GM19452 (cell line): ENCODE measurements around the gene CCL18.
"Not testable (repeated sequence)": the region's sequence is repeated elsewhere in the genome, so short reads cannot be mapped to it uniquely, and the experiment has no call there.

Source experiments
- ATAC-seq: cut with Tn5 transposase; IDR thresholded peaks from one replicate; pipeline ENCODE4 v1.9.1; 2021; ENCODE audit not compliant: unreplicated experiment

CCL18 gene

DNA sequence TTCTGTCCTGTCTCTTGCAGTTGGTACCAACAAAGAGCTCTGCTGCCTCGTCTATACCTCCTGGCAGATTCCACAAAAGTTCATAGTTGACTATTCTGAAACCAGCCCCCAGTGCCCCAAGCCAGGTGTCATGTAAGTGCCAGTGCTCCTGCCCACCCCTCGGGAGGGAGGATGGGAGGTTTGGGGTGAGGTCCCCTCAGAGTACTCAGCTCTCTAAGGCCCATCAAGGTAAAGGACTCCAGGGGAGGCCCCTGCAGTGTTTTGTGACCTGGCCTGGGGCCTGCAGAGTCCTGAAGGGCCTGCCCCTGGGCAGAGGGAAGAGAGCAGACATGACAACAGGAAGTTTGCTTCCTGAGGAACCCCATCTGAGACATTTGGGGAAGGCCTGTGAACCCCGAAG is 6.4 kb downstream of the CCL18 start:
- no peak for ATAC-seq

DNA sequence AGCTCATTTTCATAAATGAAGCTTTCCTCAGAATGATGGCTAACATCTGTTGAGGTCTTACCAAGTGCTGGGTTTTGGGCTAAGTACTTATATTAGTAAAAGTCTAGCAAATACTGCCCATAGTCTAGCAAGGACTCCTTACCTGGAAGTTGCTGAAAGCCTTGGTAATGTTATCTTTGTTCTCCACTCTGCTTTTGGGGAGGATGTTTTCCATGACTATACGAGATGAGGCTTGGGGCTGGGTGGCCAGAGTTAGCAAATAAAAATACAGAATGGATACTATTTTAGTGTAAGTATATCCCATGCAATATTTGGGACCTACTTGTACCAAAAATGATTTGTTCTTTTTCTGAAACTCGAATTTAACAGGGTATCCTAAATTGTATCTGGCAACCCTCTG is 7.7 kb downstream of the CCL18 start:
- no peak for ATAC-seq

DNA sequence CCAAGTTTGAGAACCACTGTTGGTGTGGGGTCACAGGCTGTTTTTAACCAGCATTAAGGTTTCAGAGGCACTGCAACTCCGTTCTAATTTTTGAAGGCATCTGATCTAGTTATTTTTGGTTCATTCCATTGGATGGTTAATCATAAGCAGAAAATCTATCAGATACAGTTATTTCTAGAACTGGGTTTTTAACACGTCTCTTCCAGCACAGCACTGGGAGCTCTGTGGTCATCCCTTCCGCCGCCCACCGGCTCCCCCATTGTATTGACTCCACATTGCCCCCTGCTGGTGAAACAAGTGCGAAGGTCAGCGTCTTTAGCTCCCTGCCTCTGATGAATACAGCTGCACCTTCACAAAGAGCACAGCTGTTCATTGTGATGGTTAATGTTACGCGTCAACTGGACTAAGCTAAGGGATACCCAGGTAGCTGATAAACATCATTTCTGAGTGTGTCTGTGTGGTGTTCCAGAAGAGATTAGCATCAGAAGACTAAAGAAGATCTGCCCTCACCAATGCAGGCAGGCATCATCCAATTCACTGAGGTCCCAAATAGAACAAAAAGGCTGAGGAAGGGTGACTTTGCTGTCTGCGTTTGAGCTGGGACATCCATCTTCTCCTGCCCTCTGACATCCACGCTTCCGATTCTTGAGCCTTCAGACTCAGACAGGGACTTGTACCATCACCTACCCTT is 8.5 kb downstream of the CCL18 start:
- ATAC-seq, result no peak

DNA sequence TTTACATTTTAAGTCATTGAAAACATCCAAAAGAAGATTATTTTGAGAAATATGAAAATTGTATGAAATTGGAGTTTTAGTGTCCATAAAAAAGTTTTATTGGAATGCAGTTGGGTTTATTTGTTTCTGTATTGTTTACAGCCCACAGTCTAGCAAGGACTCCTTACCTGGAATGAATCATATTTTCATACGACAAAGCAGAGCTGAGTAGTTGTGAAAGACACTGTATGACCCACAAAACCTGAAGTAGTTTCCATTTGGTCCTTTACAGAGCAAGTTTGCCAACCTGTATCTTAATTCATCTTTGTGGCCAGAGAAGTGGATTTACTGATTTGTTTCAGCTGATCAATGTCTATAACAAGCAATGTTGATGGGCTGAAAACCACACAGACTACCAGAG is 10.3 kb downstream of the CCL18 start:
- no peak for ATAC-seq

DNA sequence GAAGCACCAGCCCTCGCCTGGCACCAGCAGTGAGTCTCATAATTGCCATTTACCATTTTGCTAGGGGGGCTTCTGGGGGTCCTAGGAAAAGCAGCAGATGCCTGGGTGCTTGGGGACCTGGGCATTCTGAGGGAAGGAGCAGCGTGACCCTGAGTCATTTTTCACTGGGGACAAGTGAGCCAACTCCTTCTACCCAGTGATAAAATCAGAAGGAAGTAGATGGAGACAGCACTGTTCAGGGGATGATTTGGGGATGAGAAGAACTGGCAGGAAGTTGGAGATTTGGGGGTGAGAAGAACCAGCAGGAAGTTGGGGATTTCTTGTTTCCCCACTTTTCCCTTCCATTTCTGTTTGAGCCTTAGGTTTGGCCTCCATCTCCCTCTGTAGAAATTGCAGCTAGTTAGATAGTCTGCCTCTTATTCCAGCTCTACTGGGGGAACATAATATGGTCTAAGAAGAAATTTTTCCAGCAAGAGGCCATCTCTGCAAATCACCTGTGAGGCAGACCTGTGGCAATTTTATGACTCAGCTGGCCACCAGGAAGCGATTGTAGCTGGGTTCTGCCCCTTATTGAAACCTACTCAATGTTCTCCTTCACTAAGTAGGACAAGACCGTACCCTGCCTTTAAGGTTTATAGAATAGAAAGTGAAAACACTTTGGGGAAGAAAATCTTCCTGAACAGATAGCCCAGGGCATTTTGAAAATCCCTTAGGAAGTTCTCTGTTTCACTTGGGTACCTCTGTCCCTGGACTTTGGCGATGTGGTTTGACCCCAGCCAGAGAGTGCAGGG is 17.8 kb downstream of the CCL18 start:
- ATAC-seq, result peak; percentile 34

DNA sequence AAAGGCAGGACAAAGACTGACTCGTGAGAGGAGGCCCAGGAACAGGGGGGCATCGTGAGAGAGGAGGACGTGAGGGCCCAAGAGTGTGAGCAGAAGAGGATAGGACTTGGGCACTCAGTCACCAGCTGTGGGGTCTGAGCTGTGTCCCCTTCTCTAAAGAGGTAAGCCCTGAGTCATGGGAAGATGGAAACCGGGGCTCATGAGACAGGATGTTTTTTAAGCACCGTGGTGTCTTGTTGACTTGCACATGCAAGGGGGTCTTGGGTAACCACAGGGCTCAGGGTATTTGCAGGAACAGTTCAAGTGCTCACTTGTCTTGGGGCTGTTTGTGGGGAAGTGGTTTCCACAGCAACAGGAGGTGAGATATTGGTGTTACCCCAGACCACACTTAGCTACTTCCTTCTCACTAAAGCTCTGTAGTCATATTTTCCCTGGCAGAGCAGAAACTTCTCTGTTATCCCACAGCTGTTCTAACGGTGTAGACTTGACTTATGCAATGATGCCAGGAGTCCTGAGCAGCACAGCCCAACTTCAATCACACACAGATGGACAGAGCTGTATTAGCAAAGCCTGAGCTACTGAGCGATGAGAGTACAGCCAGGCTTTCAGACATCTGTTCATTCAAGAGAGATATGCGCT is 18.5 kb downstream of the CCL18 start:
- ATAC-seq, result peak; percentile 54

DNA sequence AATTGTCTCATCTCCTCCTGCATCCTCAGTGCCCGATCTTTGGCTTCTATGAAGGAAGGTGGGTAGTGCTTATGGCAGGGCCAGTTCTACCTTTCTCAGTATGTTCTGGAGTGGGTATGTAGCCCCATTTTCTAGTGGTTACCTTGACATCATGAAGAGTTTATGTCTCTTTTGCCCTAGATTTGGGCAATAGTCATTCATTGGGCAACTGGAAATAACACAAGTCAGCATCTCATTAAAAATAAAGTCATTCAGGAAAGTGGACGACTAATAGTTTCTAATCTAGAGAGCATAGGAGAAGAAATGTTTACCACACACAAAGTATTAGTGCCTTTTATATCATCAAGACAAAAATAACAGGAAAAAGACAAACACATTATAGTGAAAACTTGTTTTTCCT is 19.6 kb downstream of the CCL18 start:
- not testable (repeated sequence) for ATAC-seq

DNA sequence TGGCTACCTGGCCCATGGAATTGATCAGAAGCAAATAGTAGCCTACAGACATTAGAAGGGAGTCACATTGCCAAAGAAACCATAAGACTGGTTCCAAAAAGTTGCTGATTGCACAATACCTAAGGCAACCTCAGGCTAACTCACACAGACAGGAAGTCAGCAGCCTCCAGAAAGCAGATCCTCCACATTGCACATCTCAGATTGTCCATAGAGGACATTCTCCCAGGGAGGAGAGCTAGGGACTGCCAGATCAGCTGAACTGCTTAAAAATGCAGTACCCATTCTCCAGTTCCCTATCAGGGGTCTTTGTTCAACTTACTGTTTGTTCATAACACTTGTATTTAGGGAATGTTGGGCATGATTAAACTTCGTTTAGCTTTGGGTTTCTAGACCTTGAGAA is 21.7 kb downstream of the CCL18 start:
- ATAC-seq, result no peak

DNA sequence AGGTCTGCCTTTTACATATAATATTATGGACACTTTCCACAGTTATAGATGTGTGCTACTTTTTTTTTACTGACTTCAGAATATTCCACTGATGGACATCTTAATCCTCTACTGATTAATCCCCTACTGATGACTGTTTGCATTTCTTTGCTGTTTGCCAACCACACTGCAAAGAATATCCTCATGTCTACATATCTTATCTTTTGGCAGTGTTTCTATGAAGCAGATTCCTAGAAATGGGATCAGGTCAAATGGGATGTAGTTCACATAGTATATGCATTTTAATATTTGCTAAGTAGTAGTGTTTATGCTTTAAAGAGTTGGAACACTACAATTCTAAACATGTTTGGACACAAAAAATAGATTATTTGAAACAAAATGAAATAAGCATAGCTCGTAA is 22.7 kb downstream of the CCL18 start:
- ATAC-seq, result no peak

DNA sequence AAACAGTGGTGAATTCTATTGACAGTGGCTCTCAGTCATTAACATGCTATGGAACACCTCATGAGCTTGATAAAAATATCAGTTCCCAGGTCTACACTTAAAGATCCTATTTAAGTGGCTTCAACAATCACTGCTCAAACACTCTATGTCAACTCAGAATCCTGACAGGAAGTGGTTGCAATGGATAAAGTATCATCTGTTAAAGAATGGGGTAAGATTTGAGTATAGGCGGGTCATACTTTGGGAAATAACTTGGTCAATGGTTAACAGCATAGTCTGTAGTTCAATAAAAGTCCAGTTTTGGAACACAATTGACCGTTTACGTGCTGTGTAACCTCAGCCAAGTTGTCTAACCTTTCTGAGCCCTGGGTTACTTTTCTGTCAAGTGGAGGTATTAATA is 23.4 kb downstream of the CCL18 start:
- ATAC-seq, result not testable (repeated sequence)

DNA sequence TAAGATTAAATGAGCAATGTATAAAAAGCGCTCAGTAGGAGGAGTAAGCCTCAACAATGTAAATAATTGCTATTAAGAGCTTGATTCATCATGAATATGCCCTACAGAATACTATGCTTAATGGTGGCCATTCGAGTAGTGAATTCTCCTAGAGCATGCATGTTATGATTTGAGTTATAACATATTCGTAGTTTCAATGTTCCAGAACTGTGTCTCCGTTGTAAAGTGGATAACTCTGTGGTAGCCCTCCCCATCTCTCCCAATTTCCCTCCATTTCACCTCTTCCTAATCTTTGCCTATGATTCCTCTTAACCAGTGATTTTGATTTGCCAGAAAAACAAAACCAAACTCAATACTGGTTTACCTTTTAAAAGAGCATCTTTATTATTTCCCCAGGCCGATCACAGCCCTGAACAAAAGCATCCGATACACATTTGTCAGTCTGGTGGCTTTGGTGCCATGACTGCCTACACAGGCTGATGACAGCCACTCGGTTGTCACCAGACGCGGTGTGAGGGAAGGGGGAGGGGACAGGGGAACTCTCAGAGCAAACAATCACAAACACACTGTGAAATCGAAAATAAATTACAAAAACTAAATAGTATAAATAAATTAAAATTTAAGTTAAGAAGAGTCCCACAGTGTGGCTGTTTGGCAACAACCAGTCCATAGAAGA is 24.0 kb downstream of the CCL18 start:
- ATAC-seq, result not testable (repeated sequence)

DNA sequence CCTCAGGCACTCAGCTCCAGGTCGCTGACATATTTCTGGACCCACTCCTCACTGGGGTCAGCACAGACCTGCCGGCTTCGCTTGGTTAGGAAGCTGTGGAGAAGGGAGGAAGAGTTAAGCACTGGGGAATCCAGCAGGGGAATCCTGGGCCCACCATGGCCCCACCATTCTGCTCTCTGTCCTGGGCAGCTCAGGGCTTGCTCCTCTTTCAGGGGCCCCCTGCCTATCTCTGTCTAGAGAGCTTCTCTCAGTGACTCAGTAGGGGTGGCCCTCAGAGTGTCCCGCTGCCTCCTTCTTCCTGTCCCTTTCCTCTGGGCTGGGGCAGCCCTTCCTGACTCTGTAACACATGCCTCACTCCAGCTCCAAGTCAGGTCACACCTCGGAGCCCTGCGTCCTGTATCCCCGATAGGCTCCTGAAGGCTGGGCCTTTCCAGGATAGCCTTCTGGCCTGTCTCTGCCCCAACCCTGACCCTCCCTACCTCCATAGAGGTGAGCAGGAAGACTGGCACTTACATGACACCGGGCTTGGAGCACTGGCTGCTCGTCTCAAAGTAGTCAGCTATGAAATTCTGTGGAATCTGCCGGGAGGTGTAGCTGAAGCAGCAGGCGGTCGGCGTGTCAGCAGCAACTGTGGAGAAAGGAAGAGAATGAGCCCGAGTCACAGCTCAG is 24.7 kb downstream of the CCL18 start:
- ATAC-seq, result no peak

DNA sequence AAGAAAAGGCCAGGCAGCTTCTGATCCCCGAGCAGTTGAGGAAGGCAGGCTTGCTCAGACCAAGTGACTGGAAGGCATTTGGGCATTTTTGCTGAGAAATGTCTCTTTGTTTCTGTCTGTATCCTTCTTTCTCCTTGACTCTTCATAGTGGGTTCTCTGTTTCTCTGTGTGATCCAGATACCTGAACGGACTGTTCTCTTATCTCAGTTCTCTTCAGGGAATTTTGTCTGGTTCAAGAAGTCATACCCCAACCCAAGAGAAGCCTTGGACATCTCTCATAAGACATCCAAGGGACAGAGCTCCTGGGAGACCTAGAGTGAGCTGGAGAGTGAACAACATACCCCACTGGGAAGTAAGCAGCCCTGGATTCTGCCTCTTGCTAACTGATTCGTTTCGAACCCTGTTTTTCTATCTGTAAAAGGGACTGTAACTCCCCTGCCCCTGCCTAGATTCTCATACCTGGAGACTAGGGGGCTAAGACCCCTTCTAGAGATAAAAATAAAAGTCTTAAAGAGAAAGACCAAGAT is 25.3 kb downstream of the CCL18 start:
- ATAC-seq, result no peak

DNA sequence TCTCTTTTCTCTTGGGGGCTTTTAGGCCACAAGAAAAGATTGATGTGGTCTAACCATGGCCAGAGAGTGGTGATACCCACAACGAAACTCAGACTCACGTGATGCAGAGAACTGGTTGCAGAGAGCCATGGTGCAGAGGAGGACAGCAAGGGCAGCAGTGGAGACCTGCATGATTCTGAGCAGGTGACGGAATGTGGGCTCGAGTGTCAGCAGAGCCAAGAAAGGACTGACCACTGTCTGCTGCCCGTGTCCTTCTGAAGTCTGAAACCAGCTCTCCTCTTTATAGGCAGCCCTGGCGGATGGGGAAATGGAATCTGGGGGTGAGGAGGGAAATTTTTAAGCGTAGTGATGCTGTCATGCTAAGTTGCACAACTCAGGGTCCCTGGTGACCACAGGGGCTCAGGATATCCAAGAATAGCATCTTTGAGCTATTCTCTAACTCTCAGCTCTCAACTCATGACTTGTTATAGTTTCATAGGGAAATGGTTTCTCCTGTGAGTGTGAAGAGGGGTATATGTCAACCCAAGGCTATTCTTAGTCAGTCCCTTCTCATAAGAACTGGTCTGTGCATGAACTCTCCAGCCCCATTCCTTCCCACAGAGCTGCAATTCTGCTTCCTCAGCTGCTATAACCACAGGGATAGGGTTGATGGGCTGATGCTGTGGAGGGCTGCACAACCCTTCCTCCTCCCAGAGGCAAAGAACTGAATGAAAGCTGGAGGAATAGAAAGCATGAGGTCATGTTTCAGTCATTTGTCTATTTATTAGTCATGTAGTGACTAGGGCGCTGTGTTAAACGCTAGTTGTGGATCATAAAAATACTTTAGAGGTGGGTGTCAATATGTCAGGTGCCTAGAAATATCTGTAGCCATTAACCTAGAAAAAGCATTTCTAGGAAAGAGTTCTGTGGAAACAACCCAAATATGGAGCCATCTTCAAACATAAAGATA is 26.1 kb downstream of the CCL18 start, which contains the start of gene CCL3:
CCL3 (minus strand) TSS at position 256 of the 949 bp plus-strand sequence; CDS start at position 171, 85 bp downstream.
- ATAC-seq, result peak; percentile 67

DNA sequence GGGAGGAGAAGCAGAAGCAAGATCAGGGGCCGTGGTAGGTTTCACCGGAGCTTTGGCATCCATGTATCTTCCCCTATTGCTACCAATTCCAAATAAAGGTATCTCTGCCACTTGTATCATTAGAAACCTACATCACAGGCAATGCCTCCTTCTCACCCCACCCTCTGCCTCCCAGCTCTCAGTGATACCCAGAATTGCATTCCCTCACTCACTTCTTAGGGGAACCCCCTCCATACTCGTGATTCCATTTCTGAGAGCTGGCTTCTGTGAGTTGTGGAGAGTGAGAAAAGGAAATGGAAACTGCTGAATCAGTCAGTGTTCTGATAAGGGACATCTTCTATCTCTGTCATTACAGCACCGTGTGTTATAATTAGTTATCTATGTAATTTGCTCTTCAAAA is 28.2 kb downstream of the CCL18 start:
- ATAC-seq, result no peak

DNA sequence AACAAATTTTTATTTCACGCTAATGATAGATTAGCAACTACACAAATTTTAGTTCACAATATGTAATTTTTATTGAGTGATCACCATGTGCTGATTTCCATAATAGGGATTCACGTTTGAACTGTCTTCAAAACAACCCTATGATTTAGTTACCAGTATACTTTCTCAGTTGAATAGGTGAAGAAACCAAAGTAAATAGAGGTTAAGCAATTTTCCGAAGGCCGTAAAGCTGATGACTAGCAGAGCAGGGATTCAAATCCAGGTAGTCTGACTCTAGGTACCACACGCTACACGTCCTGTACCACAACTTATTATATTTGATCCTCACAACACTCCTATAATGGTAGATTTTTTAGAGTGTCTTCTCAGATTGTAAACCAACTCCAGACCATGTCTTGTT is 28.6 kb downstream of the CCL18 start:
- not testable (repeated sequence) for ATAC-seq

DNA sequence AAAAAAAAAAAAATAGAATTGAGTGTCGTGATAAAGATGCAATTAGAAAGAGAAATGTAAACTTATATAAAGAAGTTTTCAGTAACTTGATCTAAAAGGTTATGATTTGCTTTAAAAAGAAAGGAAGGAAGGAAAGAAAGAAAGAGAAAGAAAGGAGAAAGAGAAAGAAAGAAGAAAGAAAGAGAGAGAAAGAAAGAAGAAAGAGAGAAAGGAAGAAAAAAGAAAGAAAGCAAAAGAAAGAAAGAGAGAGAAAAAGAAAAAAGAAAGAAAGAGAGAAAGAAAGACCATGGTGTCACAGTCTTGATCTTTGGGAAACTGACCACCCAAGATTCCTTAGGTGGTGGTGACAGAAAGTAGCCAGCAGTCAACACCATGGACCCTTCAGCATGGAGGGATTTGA is 30.2 kb downstream of the CCL18 start:
- no peak for ATAC-seq

DNA sequence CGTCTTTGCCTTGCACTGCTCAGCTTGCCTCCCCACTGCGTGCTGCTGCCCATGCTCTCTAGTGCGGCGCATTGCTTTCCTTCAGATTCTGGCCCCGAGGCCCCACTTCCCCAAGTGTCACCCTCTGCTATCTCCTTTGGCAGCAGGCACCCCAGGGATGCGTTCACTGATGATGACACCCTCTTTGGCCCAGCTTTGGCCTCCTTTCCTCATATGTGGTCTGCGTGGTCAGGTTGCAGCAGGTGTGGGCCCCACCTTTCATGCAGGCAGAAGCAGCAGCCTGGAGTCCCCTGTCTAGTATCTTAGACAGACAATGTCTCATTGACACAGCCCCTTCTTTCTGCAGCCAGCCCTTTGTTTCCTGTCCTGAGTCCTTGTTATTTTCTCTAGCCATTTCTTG is 30.7 kb downstream of the CCL18 start:
- no peak for ATAC-seq

DNA sequence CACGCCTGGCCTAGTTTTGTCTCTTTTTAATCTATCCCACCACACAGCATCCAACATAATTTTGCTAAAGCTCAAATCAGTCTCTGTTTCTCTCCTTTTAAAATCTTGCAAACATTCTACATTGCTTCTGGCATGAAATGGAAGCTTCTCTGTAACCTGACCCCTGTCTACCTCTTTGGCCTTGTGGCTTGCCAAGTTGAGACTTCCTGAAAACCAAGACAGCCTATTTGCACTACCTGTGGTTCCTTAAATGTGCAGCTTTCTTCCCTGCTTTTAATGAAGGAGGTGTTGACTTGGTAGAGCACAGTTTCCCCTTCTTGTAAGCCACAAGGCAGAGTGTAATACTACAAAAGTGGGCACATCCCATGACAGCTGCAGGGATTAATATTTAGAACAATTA is 31.9 kb downstream of the CCL18 start:
- ATAC-seq, result no peak

DNA sequence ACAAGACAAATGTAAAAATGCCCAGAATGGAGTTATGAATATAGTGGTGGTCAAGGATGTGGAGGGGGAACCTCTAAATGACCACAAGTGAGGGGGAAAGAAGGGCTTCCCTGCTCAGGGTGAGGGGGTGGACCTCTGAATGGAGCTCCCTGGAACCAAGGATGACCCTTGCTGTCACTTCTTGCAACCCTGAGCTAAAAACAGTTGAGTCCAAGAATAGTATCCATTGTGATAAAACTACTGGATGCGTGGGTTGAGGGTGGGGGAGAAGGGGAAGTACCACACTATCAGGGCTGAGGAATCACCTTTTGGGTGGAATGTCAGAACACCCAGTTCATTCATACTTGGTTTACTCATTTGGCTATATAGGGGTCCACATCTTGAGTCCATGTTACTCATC is 34.9 kb downstream of the CCL18 start:
- not testable (repeated sequence) for ATAC-seq
